HG03469 (cell line): ENCODE measurements around the gene NYAP1.
"Not testable (repeated sequence)": the region's sequence is repeated elsewhere in the genome, so short reads cannot be mapped to it uniquely, and the experiment has no call there.

ENCODE experiments used
- ATAC-seq: cut with Tn5 transposase; IDR thresholded peaks from one replicate; pipeline ENCODE4 v1.9.1; 2021; ENCODE audit warnings: mild to moderate bottlenecking, moderate library complexity, moderate number of reproducible peaks; ENCODE audit not compliant: unreplicated experiment

Gene NYAP1

DNA sequence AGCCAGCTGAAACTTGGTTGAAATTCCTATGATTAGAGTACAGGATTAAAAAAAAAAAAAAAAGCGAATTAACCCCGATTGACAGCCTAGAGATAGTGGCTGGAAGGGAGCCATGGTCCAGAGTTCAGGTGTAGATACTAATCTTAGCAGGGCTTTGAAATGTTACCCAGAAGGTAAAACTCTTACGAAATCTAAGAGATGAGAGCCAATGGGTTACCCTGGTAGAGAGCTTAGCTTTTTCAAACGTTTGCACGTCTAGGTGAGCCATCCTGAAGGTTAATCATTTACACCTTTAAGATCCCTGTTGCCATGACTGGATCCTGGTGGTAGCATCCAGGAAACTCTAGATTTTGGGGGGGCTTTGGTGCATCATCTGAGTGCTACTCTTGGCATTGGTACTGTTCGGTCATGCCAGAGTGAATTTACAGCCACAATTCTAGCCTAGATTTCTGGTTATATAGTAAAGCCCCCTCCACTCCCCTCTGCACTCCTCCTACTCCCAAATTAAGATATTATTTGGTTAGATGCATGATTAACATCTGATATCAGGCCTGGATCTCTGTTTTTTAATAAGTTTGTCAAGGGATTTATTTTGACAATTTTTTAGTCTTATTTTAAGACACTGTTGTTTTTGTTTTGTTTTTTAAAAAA lies 56.5 kb downstream of the NYAP1 start:
- no peak for ATAC-seq

DNA sequence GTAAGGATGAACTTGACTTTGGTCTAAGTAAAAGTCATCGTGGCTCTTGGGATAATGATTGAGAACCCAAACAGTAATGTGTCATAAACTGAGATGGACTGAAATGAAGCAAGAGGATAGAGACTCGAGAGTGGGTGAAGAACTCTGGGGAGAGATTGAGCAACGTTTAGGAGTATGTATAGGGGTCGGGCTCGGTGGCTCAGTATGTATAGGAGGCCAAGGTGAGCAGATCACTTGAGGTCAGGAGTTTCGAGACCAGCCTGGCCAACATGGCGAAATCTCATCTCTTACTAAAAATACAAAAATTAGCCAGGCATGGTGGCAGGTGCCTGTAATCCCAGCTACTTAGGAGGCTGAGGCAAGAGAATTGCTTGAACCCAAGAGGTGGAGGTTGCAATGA lies 57.6 kb downstream of the NYAP1 start:
- not testable (repeated sequence) for ATAC-seq

DNA sequence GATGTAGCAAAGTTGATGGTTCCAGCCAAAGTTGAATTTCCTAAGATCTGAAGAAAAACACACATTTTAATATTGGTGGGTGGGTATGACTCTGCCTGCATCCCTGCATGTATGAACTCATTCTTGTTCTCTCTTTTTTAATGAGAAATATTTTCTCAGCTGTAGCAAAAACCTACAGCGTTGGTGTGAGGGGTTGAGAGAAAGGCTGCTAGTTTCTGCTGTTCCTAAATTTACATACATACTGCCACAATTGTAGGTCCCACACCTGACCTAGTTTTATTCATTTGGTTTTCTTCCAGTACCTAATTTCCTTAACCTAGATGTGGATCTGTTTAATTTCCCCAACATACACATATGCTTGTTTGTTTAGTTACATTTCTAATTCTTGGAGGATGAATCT lies 59.9 kb downstream of the NYAP1 start:
- no peak for ATAC-seq

DNA sequence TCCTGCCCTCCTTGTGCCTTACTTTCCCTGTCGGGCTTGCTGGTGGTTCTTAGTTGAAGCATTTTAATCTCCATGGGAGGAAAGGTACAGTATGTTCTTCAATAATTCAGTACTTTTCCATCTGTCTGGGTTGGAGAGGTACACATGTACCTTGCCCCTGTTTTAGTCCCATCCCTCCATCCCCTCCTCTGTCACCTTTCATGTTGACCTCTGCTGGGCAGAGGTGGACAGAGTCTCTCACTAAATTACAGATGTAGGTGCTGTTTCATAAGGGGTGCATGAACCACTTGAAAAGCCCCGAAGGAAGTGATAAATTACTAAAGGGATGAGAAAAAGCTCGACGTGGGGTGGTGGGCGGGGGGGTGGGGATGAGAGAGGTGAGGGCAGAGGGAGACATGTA lies 60.7 kb downstream of the NYAP1 start:
- no peak for ATAC-seq
